IMR-90 (cell line): ENCODE data around the gene GNAS. TPM values are rescaled to one million over a fixed set of nuclear protein-coding genes. Genes with fewer than 3 reads are reported as not detected.

Source experiments
- ATAC-seq: fragments of 200-7000 bp; cut with Tn5 transposase; 2 replicates; pipeline ENCODE4 v1.9.1; 2020; ENCODE audit warnings: low read depth, mild to moderate bottlenecking, moderate library complexity
- BruUV-seq: library from RNA; stranded (reverse); fragments of 400-500 nt; replicated peaks from 2 replicates; lab custom pipeline; 2021; lab: Mats Ljungman, UMichigan
- CTCF ChIA-PET: fragments of 300-600 bp; formaldehyde crosslinking; extraction: SDS; loops from one replicate; lab custom pipeline; 2021; ENCODE audit warnings: antibody characterized with exemption; lab: Yijun Ruan, JAX
- POLR2A ChIA-PET: fragments of 300-600 bp; sonication (Branson Sonifier 250); formaldehyde crosslinking; loops from one replicate; lab custom pipeline; 2022; ENCODE audit warnings: antibody characterized with exemption; ENCODE audit not compliant: unreplicated experiment; lab: Charles Lee
- DNase-seq: peaks from one replicate; pipeline ENCODE4 v3.0.0; 2013
- H2AFZ ChIP-seq: replicated peaks from 2 replicates; pipeline ENCODE3; 2013; ENCODE audit warnings: low read length, mild to moderate bottlenecking; ENCODE audit not compliant: poor library complexity
- H2AK5ac ChIP-seq: 2 replicates; pipeline ENCODE4 v1.6.1; 2013; ENCODE audit warnings: low read depth, low read length, inconsistent platforms
- H2AK9ac ChIP-seq: replicated peaks from 2 replicates; pipeline ENCODE3; 2013; ENCODE audit warnings: mild to moderate bottlenecking, low read depth, low read length, moderate library complexity; ENCODE audit not compliant: poor library complexity
- H2BK120ac ChIP-seq: 2 replicates; pipeline ENCODE4 v1.6.1; 2013; ENCODE audit warnings: low read depth, low read length, inconsistent platforms
- H2BK15ac ChIP-seq: 3 replicates; pipeline ENCODE4 v1.6.1; 2013; ENCODE audit warnings: low read depth, low read length, inconsistent platforms
- H2BK20ac ChIP-seq: 2 replicates; pipeline ENCODE4 v1.6.1; 2013; ENCODE audit warnings: low read depth, mild to moderate bottlenecking, inconsistent platforms, low read length, moderate library complexity
- H2BK5ac ChIP-seq: 2 replicates; pipeline ENCODE4 v1.6.1; 2013; ENCODE audit warnings: mild to moderate bottlenecking, low read depth, low read length, inconsistent platforms; ENCODE audit not compliant: poor library complexity, severe bottlenecking
- H3K14ac ChIP-seq: replicated peaks from 2 replicates; pipeline ENCODE4 v1.6.1; 2013; ENCODE audit warnings: low read depth, low read length, inconsistent platforms
- H3K18ac ChIP-seq: 2 replicates; pipeline ENCODE4 v1.6.1; 2013; ENCODE audit warnings: low read depth, low read length, control low read depth
- H3K23ac ChIP-seq: 2 replicates; pipeline ENCODE4 v1.6.1; 2013; ENCODE audit warnings: low read depth, low read length, inconsistent platforms
- H3K27ac ChIP-seq: 2 replicates; pipeline ENCODE4 v1.5.1; 2013; ENCODE audit warnings: mild to moderate bottlenecking, control low read depth, low read length; ENCODE audit not compliant: insufficient read depth
- H3K27me3 ChIP-seq: 2 replicates; pipeline ENCODE4 v1.6.1; 2013; ENCODE audit warnings: low read length; ENCODE audit not compliant: control insufficient read depth, insufficient read depth
- H3K36me3 ChIP-seq: 2 replicates; pipeline ENCODE4 v1.6.1; 2013; ENCODE audit warnings: low read length, mixed read lengths; ENCODE audit not compliant: control insufficient read depth, insufficient read depth
- H3K4ac ChIP-seq: 2 replicates; pipeline ENCODE4 v1.6.1; 2013; ENCODE audit warnings: low read depth, low read length, inconsistent platforms
- H3K4me1 ChIP-seq: 2 replicates; pipeline ENCODE4 v1.6.1; 2013; ENCODE audit warnings: low read length, mixed read lengths; ENCODE audit not compliant: control insufficient read depth, insufficient read depth
- H3K4me2 ChIP-seq: 2 replicates; pipeline ENCODE4 v1.6.1; 2013; ENCODE audit warnings: low read depth, mild to moderate bottlenecking, control low read depth, low read length, moderate library complexity
- H3K4me3 ChIP-seq: 2 replicates; pipeline ENCODE4 v1.5.1; 2013; ENCODE audit warnings: low read depth, mild to moderate bottlenecking, control low read depth, low read length, moderate library complexity; ENCODE audit not compliant: insufficient read depth
- H3K56ac ChIP-seq: 2 replicates; pipeline ENCODE4 v1.6.1; 2013; ENCODE audit warnings: low read length, inconsistent platforms; ENCODE audit not compliant: insufficient read depth; ENCODE audit errors: extremely low read depth
- H3K79me1 ChIP-seq, 2 experiments: 2 replicates each; pipeline ENCODE4 v1.6.1; 2013; ENCODE audit warnings: low read length in 2 of 2, inconsistent platforms in 1 of 2, low read depth in 1 of 2
- H3K9ac ChIP-seq: 2 replicates; pipeline ENCODE4 v1.6.1; 2013; ENCODE audit warnings: low read depth, low read length, control low read depth
- H3K9me1 ChIP-seq: 2 replicates; pipeline ENCODE4 v1.6.1; 2013; ENCODE audit warnings: low read length, inconsistent platforms; ENCODE audit not compliant: insufficient read depth
- H3K9me3 ChIP-seq: 2 replicates; pipeline ENCODE4 v1.6.1; 2013; ENCODE audit warnings: low read length; ENCODE audit not compliant: control insufficient read depth, insufficient read depth
- H4K20me1 ChIP-seq: 2 replicates; pipeline ENCODE4 v1.6.1; 2013; ENCODE audit warnings: low read length, inconsistent platforms; ENCODE audit not compliant: insufficient read depth
- H4K5ac ChIP-seq: 2 replicates; pipeline ENCODE4 v1.6.1; 2013; ENCODE audit warnings: mild to moderate bottlenecking, low read depth, low read length, control low read depth
- H4K8ac ChIP-seq, 2 experiments: 2 replicates each; pipeline ENCODE4 v1.6.1; 2013; ENCODE audit warnings: low read depth in 2 of 2, low read length in 2 of 2, control low read depth in 1 of 2, inconsistent platforms in 1 of 2
- H4K91ac ChIP-seq: 2 replicates; pipeline ENCODE4 v1.6.1; 2013; ENCODE audit warnings: low read depth, low read length, inconsistent platforms; ENCODE audit not compliant: insufficient read depth
- BHLHE40 ChIP-seq: fragments of 150-350 bp; IDR thresholded peaks from 2 replicates; pipeline ENCODE4 v1.6.1; 2016; ENCODE audit warnings: mild to moderate bottlenecking, low read depth, low read length
- RFX5 ChIP-seq: IDR thresholded peaks from 2 replicates; pipeline ENCODE4 v1.8.0; 2012; ENCODE audit warnings: low read depth, mild to moderate bottlenecking, low read length, moderate library complexity
- WGBS, 2 experiments: methylation state at CpG; one replicate each; pipeline versions ENCODE4 v1.1.5 to v1.1.7; 2013; ENCODE audit warnings: missing lambda C conversion rate in 2 of 2; ENCODE audit not compliant: insufficient read length in 1 of 2; ENCODE audit errors: extremely low coverage in 2 of 2; 5-methylcytosine and 5-hydroxymethylcytosine counted together
- dilution Hi-C: fragments of 300-500 bp; cut with HindIII; formaldehyde crosslinking; loops from one replicate; pipeline ENCODE4 v1.14.3; 2018; ENCODE audit warnings: low sequenced_read_pairs; ENCODE audit not compliant: unreplicated experiment
- in situ Hi-C: fragments of 300-500 bp; cut with MboI; formaldehyde crosslinking; loops from 3 replicates; pipeline ENCODE4 v1.14.3; 2019; ENCODE audit warnings: low sequenced_read_pairs, inconsistent platforms, mixed read lengths
- intact Hi-C: fragments of 100-400 bp; cut with micrococcal nuclease; formaldehyde crosslinking; loops from 2 replicates; pipeline ENCODE4 v1.10.0; 2022
- polyA plus RNA-seq, 3 experiments: library from polyadenylated mRNA; depleted of rRNA; stranded (reverse); fragments of >200 nt; gene quantifications; 2 replicates each; pipeline ENCODE4 v1.2.3, GENCODE V29; 2012; ENCODE audit warnings: low replicate concordance in 1 of 3
- total RNA-seq: library from RNA; depleted of rRNA; stranded (reverse); fragments of >200 nt; gene quantifications from 2 replicates; pipeline ENCODE4 v1.2.3, GENCODE V29; 2012

GNAS gene
- total and polyA plus RNA-seq, 2 of the 4 experiments (the other 2 are of a cell fraction): 397 to 1,356 TPM

GRCh38 chr20:58808271-58809046 lies 44.1 kb upstream of the GNAS start:
- no peaks in the 10 kb centered on the region for H3K79me1 ChIP-seq
- H2BK5ac ChIP-seq: no peak overlapping the region
- no peak overlapping the region for H3K27ac ChIP-seq
- H4K20me1 ChIP-seq: no peaks in the 10 kb centered on the region
- H3K4me1 ChIP-seq: peaks cover under 1% of the 10 kb centered on the region; the same call in 1 of the 2 replicates
- H3K4ac ChIP-seq: no peak overlapping the region
- no peak overlapping the region for H2AFZ ChIP-seq
- H3K56ac ChIP-seq: no peak overlapping the region
- no peak overlapping the region for H2AK5ac ChIP-seq
- no peak overlapping the region for H3K9ac ChIP-seq
- TF ChIP-seq RFX5 (no peak), BHLHE40 (peak; percentile 86; the same call in 1 of the 2 replicates)
- H3K23ac ChIP-seq: no peak overlapping the region
- dilution Hi-C loops (no loop called here), intact Hi-C loops (no loop called here), in situ Hi-C loops (no loop called here)
- 31% methylated on average over 3 of the region's 17 CpGs; no CpG with 5 or more reads in 1 of the 2 experiments for WGBS, 2 experiments
- CTCF ChIA-PET: no interaction called here
- DNase-seq (peak; percentile 29), ATAC-seq (peak; percentile 37; the same call in 1 of the 2 replicates)
- H3K18ac ChIP-seq: no peak overlapping the region
- H3K36me3 ChIP-seq: no peaks in the 10 kb centered on the region
- H3K9me3 ChIP-seq: no peaks in the 10 kb centered on the region
- no TSS peak for BruUV-seq
- no peak overlapping the region for H2BK15ac ChIP-seq
- POLR2A ChIA-PET: no interaction called here
- no peak overlapping the region for H4K5ac ChIP-seq
- H3K4me2 ChIP-seq: no peak overlapping the region
- H3K4me3 ChIP-seq: no peak overlapping the region
- no peak overlapping the region for H2BK20ac ChIP-seq
- no peak overlapping the region for H4K91ac ChIP-seq
- no peak overlapping the region for H3K14ac ChIP-seq
- H4K8ac ChIP-seq: no peak overlapping the region
- H2BK120ac ChIP-seq: no peak overlapping the region
- peaks cover 35% of the 10 kb centered on the region for H3K27me3 ChIP-seq
- H2AK9ac ChIP-seq: no peak overlapping the region
- no peaks in the 10 kb centered on the region; the same call in 1 of the 2 replicates for H3K9me1 ChIP-seq
